ENCODE data around the gene SCO1. TPM values are rescaled to one million over a fixed set of nuclear protein-coding genes. Genes with fewer than 3 reads are reported as not detected.

SCO1 gene
- total RNA-seq, result 10 to 100 TPM; 19.7 to 26.0 TPM
- polyA plus RNA-seq, result 10 to 100 TPM; 18.0 to 33.2 TPM

- DNase-seq (ENCODE audit: low spot score), result peak; percentile 92
- peaks cover 0 to 20% (median 11%) of the 10 kb centered on the region in 4 donors for H3K36me3 ChIP-seq (ENCODE audit: control insufficient read depth in 4 of 4, insufficient read depth in 3 of 4, low read depth in 1 of 4, low read length in 3 of 4)
- no peak for TF ChIP-seq HNF4G (IDR thresholded peaks at IDR 0.05)
- TF ChIP-seq FOXA1 (IDR thresholded peaks at IDR 0.05), result no peak
- peak; percentile 92 to 97 for TF ChIP-seq GABPA (IDR thresholded peaks at IDR 0.05 in 1 of 2, conservative IDR thresholded peaks at IDR 0.05 in 1 of 2)
- TF ChIP-seq HNF4A (conservative IDR thresholded peaks at IDR 0.05), result peak in 1 of 2 donors; percentile 17
- peak in 1 of 2 donors; percentile 64 for TF ChIP-seq RAD21 (IDR thresholded peaks at IDR 0.05)
- TF ChIP-seq JUND (IDR thresholded peaks at IDR 0.05), result no peak
- no peak for TF ChIP-seq FOXA2 (IDR thresholded peaks at IDR 0.05)
- peak; percentile 84 for TF ChIP-seq TAF1 (conservative IDR thresholded peaks at IDR 0.05)
- no peak for TF ChIP-seq ATF3 (IDR thresholded peaks at IDR 0.05)
- TF ChIP-seq CTCF (IDR thresholded peaks at IDR 0.05; ENCODE audit: low read depth, low read length, missing input control), result peak; percentile 25
- peak; percentile 31 for TF ChIP-seq RXRA (IDR thresholded peaks at IDR 0.05)
- TF ChIP-seq SP1 (IDR thresholded peaks at IDR 0.05), result peak; percentile 57
- peak in 1 of 2 donors; percentile 66 for TF ChIP-seq EGR1 (IDR thresholded peaks at IDR 0.05; ENCODE audit: low read depth in 2 of 2)
- peak; percentile 70 for TF ChIP-seq MAX (IDR thresholded peaks at IDR 0.05)
- no peak for TF ChIP-seq REST (IDR thresholded peaks at IDR 0.05)
- peak; percentile 67 for TF ChIP-seq YY1 (IDR thresholded peaks at IDR 0.05)
- TF ChIP-seq ZBTB33 (IDR thresholded peaks at IDR 0.05), result no peak
- TF ChIP-seq NR2F2 (IDR thresholded peaks at IDR 0.05), result peak; percentile 55
- H3K4me1 ChIP-seq (ENCODE audit: control insufficient read depth in 4 of 4, insufficient read depth in 4 of 4, low read length in 3 of 4), result peaks cover 7 to 19% (median 12%) of the 10 kb centered on the region in 4 donors
- H3K27me3 ChIP-seq (ENCODE audit: control insufficient read depth in 4 of 4, insufficient read depth in 4 of 4, low read length in 3 of 4), result no peaks in the 10 kb centered on the region
- peak within 1 kb of the TSS; percentile 90 to 94 for H3K27ac ChIP-seq (ENCODE audit: low read depth in 1 of 2, low read length in 2 of 2)
- H3K4me3 ChIP-seq (ENCODE audit: low read depth in 1 of 3, low read length in 3 of 3), result peak within 1 kb of the TSS; percentile 81 to 95 (median 87)
- WGBS, result under 1% methylated on average over 84 of the region's 84 CpGs
- no peaks in the 10 kb centered on the region for H3K9me3 ChIP-seq (ENCODE audit: control insufficient read depth in 4 of 4, low read length in 3 of 4)
- peak within 1 kb of the TSS; percentile 89 to 98 for H3K9ac ChIP-seq (ENCODE audit: low read depth in 1 of 2, low read length in 2 of 2)
Measured at GRCh38 chr17:10697092-10698081, at the start of gene SCO1, which contains the start of gene ADPRM. TSS of gene SCO1 (minus strand) at chr17:10697533. CDS start at chr17:10697507, 26 bp downstream. TSS of gene ADPRM (plus strand) at chr17:10697594. CDS start at chr17:10704927, 7,333 bp downstream.
